CD4-positive, alpha-beta memory T cell (primary cell): ENCODE measurements around the gene VAMP2. TPM values are rescaled to one million over a fixed set of nuclear protein-coding genes. Genes with fewer than 3 reads are reported as not detected.

Experiments
- CTCF ChIA-PET: fragments of 350-600 bp; sonication (Branson Sonifier 250); formaldehyde crosslinking; loops from one replicate; lab custom pipeline; 2021; ENCODE audit warnings: inconsistent platforms; ENCODE audit not compliant: partially characterized antibody; lab: Charles Lee
- POLR2A ChIA-PET: fragments of 350-600 bp; sonication (Branson Sonifier 250); formaldehyde crosslinking; loops from one replicate; lab custom pipeline; 2021; ENCODE audit not compliant: partially characterized antibody; lab: Charles Lee
- DNase-seq, 5 donors: peaks; one replicate each; pipeline versions ENCODE4 v3.0.0 to v3.0.0-alpha.2; 2020 to 2022; ENCODE audit warnings: mixed read lengths in 1 of 5
- H3K27ac ChIP-seq: one replicate; pipeline ENCODE4 v1.7.0; 2013; ENCODE audit warnings: low read depth, low read length
- H3K27me3 ChIP-seq: 2 replicates; pipeline ENCODE4 v1.7.0; 2013; ENCODE audit warnings: mild to moderate bottlenecking, low read length, moderate library complexity; ENCODE audit not compliant: insufficient read depth
- H3K36me3 ChIP-seq: 2 replicates; pipeline ENCODE4 v1.7.0; 2013; ENCODE audit warnings: mild to moderate bottlenecking, low read length, moderate library complexity; ENCODE audit not compliant: insufficient read depth
- H3K4me1 ChIP-seq: 2 replicates; pipeline ENCODE4 v1.7.0; 2013; ENCODE audit warnings: mild to moderate bottlenecking, low read length, moderate library complexity; ENCODE audit not compliant: insufficient read depth
- H3K4me3 ChIP-seq, 2 donors: one replicate each; pipeline ENCODE4 v1.7.0; 2013; ENCODE audit warnings: low read length in 2 of 2, mild to moderate bottlenecking in 1 of 2
- H3K9me3 ChIP-seq, 2 donors: one replicate each; pipeline ENCODE4 v1.7.0; 2013; ENCODE audit warnings: low read length in 2 of 2, control low read depth in 1 of 2; ENCODE audit not compliant: control insufficient read depth in 1 of 2
- H3K27ac Mint-ChIP-seq, 7 donors: one replicate each; pipeline ENCODE4 v1.8.0; 2020 to 2021; ENCODE audit warnings: mixed read lengths in 7 of 7, mild to moderate bottlenecking in 6 of 7, inconsistent platforms in 3 of 7, moderate library complexity in 3 of 7
- H3K27me3 Mint-ChIP-seq, 2 donors: one replicate each; pipeline ENCODE4 v1.8.0; 2020 to 2021; ENCODE audit warnings: mixed read lengths in 2 of 2
- H3K36me3 Mint-ChIP-seq, 2 donors: one replicate each; pipeline ENCODE4 v1.8.0; 2020 to 2021; ENCODE audit warnings: mixed read lengths in 2 of 2, inconsistent platforms in 1 of 2, mild to moderate bottlenecking in 1 of 2
- H3K4me1 Mint-ChIP-seq, 4 donors: one replicate each; pipeline ENCODE4 v1.8.0; 2020 to 2021; ENCODE audit warnings: mixed read lengths in 4 of 4, mild to moderate bottlenecking in 1 of 4
- H3K4me3 Mint-ChIP-seq, 8 donors: one replicate each; pipeline ENCODE4 v1.8.0; 2020 to 2021; ENCODE audit warnings: mixed read lengths in 8 of 8, mild to moderate bottlenecking in 7 of 8, moderate library complexity in 6 of 8, inconsistent platforms in 3 of 8
- H3K9me3 Mint-ChIP-seq, 8 donors: one replicate each; pipeline ENCODE4 v1.8.0; 2020 to 2021; ENCODE audit warnings: mixed read lengths in 8 of 8, mild to moderate bottlenecking in 5 of 8, inconsistent platforms in 3 of 8, moderate library complexity in 1 of 8
- intact Hi-C: fragments of 100-400 bp; cut with micrococcal nuclease; formaldehyde crosslinking; loops from one replicate; pipeline ENCODE4 v1.15.1; 2023
- polyA plus RNA-seq, 2 donors: library from polyadenylated mRNA; unstranded; fragments of 300-500 nt; fragmentation: Illumina TruSeq; gene quantifications; one replicate each; pipeline ENCODE4 v1.2.3, GENCODE V29; 2021
- total RNA-seq, 2 experiments: library from RNA; stranded (reverse); gene quantifications; one replicate each; pipeline ENCODE4 v1.2.3, GENCODE V29; 2021

The VAMP2 gene
- total and polyA plus RNA-seq, 4 experiments from 2014 or later, result 41.6 to 203 (median 148) TPM

DNA sequence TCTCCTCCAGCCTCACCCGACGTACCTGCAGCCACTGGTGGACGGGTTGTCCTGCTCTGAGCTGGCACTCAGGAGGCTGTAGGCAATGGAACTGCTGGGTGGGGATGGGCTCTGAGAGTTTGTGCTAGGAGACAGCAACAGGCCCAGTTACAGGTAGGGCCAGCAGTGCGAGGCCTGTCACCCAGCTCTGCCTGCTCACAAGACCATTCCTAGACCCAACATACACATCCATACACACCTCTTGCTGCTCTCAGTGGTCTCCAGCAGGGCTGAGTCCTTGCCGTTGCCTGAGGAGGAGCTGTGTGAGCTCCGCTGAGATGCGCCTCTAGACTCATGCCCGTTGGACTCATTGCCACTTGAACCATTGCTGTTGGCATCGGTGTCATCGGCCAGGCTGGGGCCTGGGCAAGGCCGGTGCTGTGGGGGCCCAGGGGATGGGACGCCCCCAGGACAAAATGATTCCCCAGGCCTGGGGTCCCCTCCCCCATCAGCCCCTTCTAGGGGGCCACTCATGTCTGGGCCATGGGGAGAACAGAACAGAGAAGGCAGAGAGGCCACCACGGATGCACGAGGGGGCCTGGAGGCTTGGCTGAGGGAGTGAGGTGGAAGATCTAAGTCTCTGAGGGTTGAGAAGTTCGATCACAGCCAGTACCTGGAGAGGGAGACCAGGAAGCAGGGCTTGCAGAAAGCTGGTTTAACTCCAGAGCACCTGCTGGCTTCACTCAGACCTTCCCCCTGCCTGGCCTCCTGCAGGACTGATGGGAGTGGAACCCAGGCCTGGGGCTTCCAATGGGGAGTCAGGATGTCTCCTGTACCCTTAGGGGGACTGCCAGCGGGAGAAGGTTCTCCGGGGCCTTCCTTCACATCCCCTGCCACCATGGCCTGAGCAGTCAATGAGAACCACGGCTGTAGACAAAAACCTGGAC lies 12.3 kb downstream of the VAMP2 start:
- H3K4me1 ChIP-seq, result peaks cover 49% of the 10 kb centered on the region
- Mint-ChIP-seq H3K4me1 (peaks cover 30 to 56% (median 39%) of the 10 kb centered on the region in 4 donors), H3K27ac (no peak overlapping the region), H3K27me3 (no peaks in the 10 kb centered on the region), H3K36me3 (peaks cover 28 to 69% of the 10 kb centered on the region in 2 donors), H3K4me3 (peak overlapping the region in 7 of 8 donors; percentile 23 to 98 (median 91)), H3K9me3 (peaks cover 0 to 27% (median 0%) of the 10 kb centered on the region in 8 donors)
- peak in 1 of 5 donors; percentile 20 for DNase-seq
- no peaks in the 10 kb centered on the region for H3K9me3 ChIP-seq
- intact Hi-C loops, result loop anchor here (1.0 kb wide), 1 partner anchor 11 kb away; no protein-coding TSS in a partner anchor
- CTCF ChIA-PET, result interaction anchor here (1.0 to 2.2 kb wide), 7 partner anchors 9 to 77 kb away, joined by 3 to 11 read pairs (median 6); no protein-coding TSS in a partner anchor
- peak overlapping the region in 1 of 2 donors; percentile 74 for H3K4me3 ChIP-seq
- peak overlapping the region; percentile 100 for H3K27ac ChIP-seq
- POLR2A ChIA-PET, result interaction anchor here (0.6 to 23.4 kb wide), 18 partner anchors 8 to 293 kb away, joined by 3 to 1074 read pairs (median 4); partner anchors contain the start of genes ALOXE3, BORCS6, CTC1 and HES7
- H3K27me3 ChIP-seq, result no peaks in the 10 kb centered on the region
- peaks cover 51% of the 10 kb centered on the region for H3K36me3 ChIP-seq

DNA sequence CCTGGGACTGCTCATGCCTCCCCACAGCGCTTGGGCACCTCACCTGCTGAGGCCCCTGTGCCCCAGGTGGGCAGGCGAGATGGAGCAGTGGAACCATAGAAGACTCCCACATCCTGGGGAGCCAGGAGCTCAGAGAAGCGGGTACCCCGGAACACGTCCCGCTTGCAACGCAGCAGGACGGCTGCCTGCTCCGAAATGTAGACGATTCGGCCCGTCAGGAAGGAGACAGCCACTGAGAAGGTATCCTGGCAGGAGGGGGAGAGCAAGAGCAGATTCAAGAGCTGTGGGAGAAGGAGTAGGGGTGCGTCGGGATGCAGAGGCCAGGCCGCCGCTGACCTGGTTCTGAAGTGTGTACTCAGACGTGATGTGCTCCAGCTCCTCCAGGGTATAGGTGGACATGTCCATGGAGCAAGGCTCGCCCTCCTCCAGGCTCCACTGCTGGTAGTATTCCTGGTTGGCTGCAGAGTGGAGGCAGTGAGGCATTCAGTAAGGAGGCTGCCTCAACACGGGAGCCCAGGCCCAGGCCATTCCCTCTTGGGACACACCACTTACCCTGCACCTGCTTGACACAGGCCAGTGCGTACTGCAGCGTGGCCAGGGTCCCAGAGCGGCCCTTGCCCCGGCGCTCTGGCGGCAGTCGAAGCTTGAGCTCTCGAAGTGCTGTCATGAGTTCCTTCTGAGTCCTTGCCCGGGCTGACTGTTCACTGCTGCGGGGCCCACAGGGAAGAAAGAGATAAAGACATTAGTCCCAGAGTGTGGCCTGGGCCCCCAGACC lies 13.1 kb downstream of the VAMP2 start:
- Mint-ChIP-seq H3K9me3 (peaks cover 0 to 33% (median 0%) of the 10 kb centered on the region in 8 donors), H3K4me3 (peak overlapping the region in 4 of 8 donors; percentile 17 to 56 (median 40)), H3K27me3 (no peaks in the 10 kb centered on the region), H3K36me3 (peaks cover 28 to 64% of the 10 kb centered on the region in 2 donors), H3K27ac (peak overlapping the region in 2 of 7 donors; percentile 87 to 91), H3K4me1 (peaks cover 30 to 48% (median 32%) of the 10 kb centered on the region in 4 donors)
- Histone ChIP-seq H3K36me3 (peaks cover 55% of the 10 kb centered on the region), H3K27ac (peak overlapping the region; percentile 100), H3K4me1 (peaks cover 40% of the 10 kb centered on the region), H3K4me3 (no peak overlapping the region), H3K9me3 (no peaks in the 10 kb centered on the region), H3K27me3 (no peaks in the 10 kb centered on the region)
- intact Hi-C loops, result no loop called here
- POLR2A ChIA-PET, result interaction anchor here (0.9 to 23.4 kb wide), 9 partner anchors 9 to 286 kb away, joined by 3 to 1074 read pairs (median 24); partner anchors contain the start of genes ALOXE3, BORCS6, NDEL1 and SLC25A35
- CTCF ChIA-PET, result interaction anchor here (1.2 to 2.8 kb wide), 5 partner anchors 8 to 76 kb away, joined by 3 to 8 read pairs (median 6); no protein-coding TSS in a partner anchor
- DNase-seq, result no peak

DNA sequence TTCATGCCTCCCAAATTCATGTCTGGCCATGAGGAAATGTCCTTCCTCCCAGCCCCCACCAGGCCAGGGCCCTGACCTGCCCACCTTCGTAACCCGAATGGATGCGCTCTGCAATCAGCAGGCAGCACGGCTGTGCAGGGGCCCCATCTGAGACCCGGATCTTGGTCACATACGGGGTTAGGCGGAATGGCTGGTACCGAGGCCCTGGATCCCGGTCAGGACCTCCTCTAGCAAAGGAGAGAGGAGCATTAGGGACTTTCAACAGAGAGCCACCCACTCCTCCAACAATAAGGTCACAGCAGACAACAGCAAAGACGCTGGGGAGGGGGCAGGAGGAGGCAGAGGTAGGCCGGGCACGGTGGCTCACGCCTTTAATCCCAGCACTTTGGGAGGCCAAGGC lies 14.2 kb downstream of the VAMP2 start:
- no peak overlapping the region for H3K27ac ChIP-seq
- Mint-ChIP-seq H3K9me3 (peaks cover 0 to 40% (median 0%) of the 10 kb centered on the region in 8 donors), H3K4me1 (peaks cover 25 to 37% (median 27%) of the 10 kb centered on the region in 4 donors), H3K27ac (peak overlapping the region in 4 of 7 donors; percentile 64 to 89 (median 84)), H3K27me3 (no peaks in the 10 kb centered on the region), H3K36me3 (peaks cover 31 to 68% of the 10 kb centered on the region in 2 donors), H3K4me3 (peak overlapping the region in 3 of 8 donors; percentile 20 to 31 (median 31))
- POLR2A ChIA-PET, result interaction anchor here (1.4 to 23.4 kb wide), 6 partner anchors 8 to 73 kb away, joined by 4 to 1074 read pairs (median 8); partner anchors contain the start of genes BORCS6 and TMEM107
- intact Hi-C loops, result no loop called here
- peaks cover 30% of the 10 kb centered on the region for H3K4me1 ChIP-seq
- peak in 1 of 5 donors; percentile 38 for DNase-seq
- H3K4me3 ChIP-seq, result no peak overlapping the region
- no peaks in the 10 kb centered on the region for H3K9me3 ChIP-seq
- peaks cover 66% of the 10 kb centered on the region for H3K36me3 ChIP-seq
- H3K27me3 ChIP-seq, result no peaks in the 10 kb centered on the region
- CTCF ChIA-PET, result interaction anchor here (1.1 to 2.8 kb wide), 2 partner anchors 9 to 29 kb away, joined by 3 to 8 read pairs; no protein-coding TSS in a partner anchor

DNA sequence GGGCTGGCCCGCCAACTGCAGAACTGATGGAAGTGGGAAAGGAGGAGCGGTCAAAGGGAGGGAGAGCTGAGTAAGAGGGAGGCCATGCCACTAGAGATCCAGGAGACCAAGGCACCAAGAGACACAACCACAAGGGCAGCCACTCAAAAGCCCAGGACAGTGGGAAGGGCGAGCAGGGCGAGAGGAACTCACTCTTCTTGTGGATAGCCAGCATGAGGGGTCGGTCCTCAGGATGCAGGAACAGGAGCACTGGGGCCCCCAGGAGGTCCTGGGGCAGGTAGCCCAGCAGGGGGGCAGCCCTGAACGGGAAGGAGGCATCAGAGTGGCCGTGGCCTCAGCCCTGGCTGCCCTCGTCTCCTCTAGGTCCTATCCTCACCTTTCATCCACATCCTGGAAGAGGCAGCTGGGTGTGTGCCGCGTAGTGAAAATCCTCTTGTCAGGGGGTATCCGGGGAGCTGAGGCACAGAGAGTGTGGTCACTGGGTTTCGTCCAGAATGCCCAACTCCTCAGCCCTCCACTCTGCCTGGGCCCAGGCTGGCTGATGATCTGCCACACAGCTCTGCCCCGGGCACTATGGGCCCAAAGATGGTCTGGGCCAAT lies 14.8 kb downstream of the VAMP2 start:
- no peak for DNase-seq
- POLR2A ChIA-PET, result interaction anchor here (1.4 to 23.4 kb wide), 6 partner anchors 7 to 73 kb away, joined by 4 to 1074 read pairs (median 8); partner anchors contain the start of genes BORCS6 and TMEM107
- Mint-ChIP-seq H3K36me3 (peaks cover 32 to 63% of the 10 kb centered on the region in 2 donors), H3K9me3 (peaks cover 0 to 41% (median 0%) of the 10 kb centered on the region in 8 donors), H3K4me3 (peak overlapping the region in 1 of 8 donors; percentile 20), H3K27ac (peak overlapping the region in 6 of 7 donors; percentile 29 to 89 (median 72)), H3K4me1 (peaks cover 18 to 31% (median 24%) of the 10 kb centered on the region in 4 donors), H3K27me3 (no peaks in the 10 kb centered on the region)
- Histone ChIP-seq H3K4me1 (peaks cover 23% of the 10 kb centered on the region), H3K27me3 (no peaks in the 10 kb centered on the region), H3K27ac (no peak overlapping the region), H3K4me3 (no peak overlapping the region), H3K9me3 (no peaks in the 10 kb centered on the region), H3K36me3 (peaks cover 70% of the 10 kb centered on the region)
- intact Hi-C loops, result no loop called here
- CTCF ChIA-PET, result interaction anchor here (1.1 to 2.8 kb wide), 2 partner anchors 9 to 29 kb away, joined by 3 to 8 read pairs; no protein-coding TSS in a partner anchor

DNA sequence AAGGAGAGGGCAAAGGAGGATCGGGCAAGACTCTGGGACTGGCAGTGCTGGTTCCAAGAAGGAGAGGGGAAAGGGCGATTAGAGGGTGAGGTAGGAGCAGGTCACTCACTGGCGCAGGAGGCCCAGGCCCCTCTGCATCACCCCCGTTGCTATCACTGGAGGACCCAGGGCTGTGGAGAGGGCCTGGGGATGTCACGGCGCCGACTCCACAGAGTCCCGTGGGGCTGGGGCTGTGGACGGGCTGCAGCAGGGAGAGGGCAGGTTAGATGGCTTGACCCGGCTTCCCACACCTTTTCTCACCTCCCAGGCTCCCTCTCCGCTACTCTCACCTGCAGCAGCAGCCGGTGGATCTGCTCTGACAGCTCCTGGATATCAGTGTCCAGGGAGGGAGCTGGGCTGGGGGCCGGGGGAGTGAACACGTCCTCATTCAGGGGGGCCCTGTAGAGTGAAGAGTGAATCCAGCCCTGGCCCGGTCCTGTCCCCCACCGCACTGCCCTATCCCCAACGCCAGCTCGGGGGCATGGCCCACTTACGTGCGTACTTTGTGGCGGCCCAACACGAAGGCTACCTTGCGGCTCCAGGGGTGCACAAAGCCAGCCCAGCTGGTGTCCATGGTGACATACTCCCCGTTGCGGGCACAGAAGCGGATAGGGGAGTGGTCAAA lies 15.5 kb downstream of the VAMP2 start:
- H3K27ac Mint-ChIP-seq, result peak overlapping the region; percentile 60 to 90 (median 84)
- POLR2A ChIA-PET, result interaction anchor here (0.5 to 23.4 kb wide), 9 partner anchors 7 to 74 kb away, joined by 3 to 1074 read pairs (median 6); partner anchors contain the start of genes BORCS6 and TMEM107
- H3K4me1 Mint-ChIP-seq, result peaks cover 12 to 30% (median 18%) of the 10 kb centered on the region in 4 donors
- intact Hi-C loops, result no loop called here
- H3K4me3 ChIP-seq, result no peak overlapping the region
- H3K36me3 ChIP-seq, result peaks cover 76% of the 10 kb centered on the region
- no peaks in the 10 kb centered on the region for H3K27me3 ChIP-seq
- CTCF ChIA-PET, result interaction anchor here (2.8 kb wide), 1 partner anchor 8 kb away, joined by 8 read pairs; no protein-coding TSS in a partner anchor
- H3K4me3 Mint-ChIP-seq, result peak overlapping the region in 3 of 8 donors; percentile 21 to 59 (median 26)
- no peaks in the 10 kb centered on the region for H3K9me3 ChIP-seq
- peaks cover 17% of the 10 kb centered on the region for H3K4me1 ChIP-seq
- no peak overlapping the region for H3K27ac ChIP-seq
- H3K27me3 Mint-ChIP-seq, result no peaks in the 10 kb centered on the region
- peaks cover 32 to 65% of the 10 kb centered on the region in 2 donors for H3K36me3 Mint-ChIP-seq
- peaks cover 0 to 41% (median 0%) of the 10 kb centered on the region in 8 donors for H3K9me3 Mint-ChIP-seq
- DNase-seq, result peak in 1 of 5 donors; percentile 13
